ENCODE results near the gene RAB8A. TPM values are rescaled to one million over a fixed set of nuclear protein-coding genes. Genes with fewer than 3 reads are reported as not detected.

The RAB8A gene
- total and polyA plus RNA-seq, 4 donors: 32.2 to 71.4 (median 60.3) TPM

GRCh38 chr19:16088351-16089009 is 23.2 kb upstream of the RAB8A start:
- H3K9ac ChIP-seq (ENCODE audit: insufficient read depth in 1 of 2, low read length in 2 of 2): no peak overlapping the region
- peak; percentile 22 for ATAC-seq (ENCODE audit: insufficient read depth, low FRiP score)
- H3K27me3 ChIP-seq (ENCODE audit: control insufficient read depth in 3 of 3, insufficient read depth in 3 of 3, low read length in 2 of 3): no peaks in the 10 kb centered on the region

GRCh38 chr19:16089010-16089846 is 22.5 kb upstream of the RAB8A start:
- peak overlapping the region in 1 of 2 donors; percentile 68 for H3K27ac ChIP-seq (ENCODE audit: low read depth in 1 of 2, low read length in 1 of 2)
- H3K27me3 ChIP-seq (ENCODE audit: control insufficient read depth in 3 of 3, insufficient read depth in 3 of 3, low read length in 2 of 3): no peaks in the 10 kb centered on the region
- peaks cover 0 to 15% (median 7%) of the 10 kb centered on the region in 5 donors for H3K4me1 ChIP-seq (ENCODE audit: control insufficient read depth in 5 of 5, insufficient read depth in 5 of 5, low read length in 5 of 5)
- 66 to 85% methylated on average over 10 of the region's 10 CpGs for WGBS, 2 donors
- no peak for DNase-seq
- H3K9ac ChIP-seq (ENCODE audit: insufficient read depth in 1 of 2, low read length in 2 of 2): no peak overlapping the region
- no peak for TF ChIP-seq CTCF (IDR thresholded peaks at IDR 0.05; ENCODE audit: control extremely low read depth, extremely low read depth)
- no peak for ATAC-seq (ENCODE audit: insufficient read depth, low FRiP score)
- H3K36me3 ChIP-seq (ENCODE audit: control insufficient read depth in 4 of 4, insufficient read depth in 4 of 4, low read length in 4 of 4): peaks cover 19 to 80% (median 67%) of the 10 kb centered on the region in 4 donors
- H3K4me3 ChIP-seq: no peak overlapping the region
- no peaks in the 10 kb centered on the region for H3K9me3 ChIP-seq (ENCODE audit: control insufficient read depth in 4 of 4, insufficient read depth in 3 of 4, low read length in 3 of 4)

More at GRCh38 chr19:16088351-16089009, 23.2 kb upstream of the RAB8A start:
- no peak for TF ChIP-seq CTCF (IDR thresholded peaks at IDR 0.05; ENCODE audit: control extremely low read depth, extremely low read depth)
- no peak overlapping the region for H3K4me3 ChIP-seq
- WGBS, 2 donors: 39 to 67% methylated on average over 17 of the region's 17 CpGs
- peaks cover 0 to 18% (median 7%) of the 10 kb centered on the region in 5 donors for H3K4me1 ChIP-seq (ENCODE audit: control insufficient read depth in 5 of 5, insufficient read depth in 5 of 5, low read length in 5 of 5)
- peak overlapping the region in 1 of 2 donors; percentile 91 for H3K27ac ChIP-seq (ENCODE audit: low read depth in 1 of 2, low read length in 1 of 2)
- peak; percentile 56 to 78 (median 67) for DNase-seq
- no peaks in the 10 kb centered on the region for H3K9me3 ChIP-seq (ENCODE audit: control insufficient read depth in 4 of 4, insufficient read depth in 3 of 4, low read length in 3 of 4)
- H3K36me3 ChIP-seq (ENCODE audit: control insufficient read depth in 4 of 4, insufficient read depth in 4 of 4, low read length in 4 of 4): peaks cover 22 to 83% (median 67%) of the 10 kb centered on the region in 4 donors

- DNase-seq (no peak), ATAC-seq (ENCODE audit: insufficient read depth, low FRiP score) (no peak)
- peaks cover 0 to 13% (median 7%) of the 10 kb centered on the region in 5 donors for H3K4me1 ChIP-seq (ENCODE audit: control insufficient read depth in 5 of 5, insufficient read depth in 5 of 5, low read length in 5 of 5)
- H3K9me3 ChIP-seq (ENCODE audit: control insufficient read depth in 4 of 4, insufficient read depth in 3 of 4, low read length in 3 of 4): no peaks in the 10 kb centered on the region
- no peak for TF ChIP-seq CTCF (IDR thresholded peaks at IDR 0.05; ENCODE audit: control extremely low read depth, extremely low read depth)
- no peak overlapping the region for H3K4me3 ChIP-seq
- peaks cover 16 to 76% (median 67%) of the 10 kb centered on the region in 4 donors for H3K36me3 ChIP-seq (ENCODE audit: control insufficient read depth in 4 of 4, insufficient read depth in 4 of 4, low read length in 4 of 4)
- 94% methylated on average over 13 of the region's 13 CpGs for WGBS, 2 donors
- H3K9ac ChIP-seq (ENCODE audit: insufficient read depth in 1 of 2, low read length in 2 of 2): no peak overlapping the region
- H3K27ac ChIP-seq (ENCODE audit: low read depth in 1 of 2, low read length in 1 of 2): no peak overlapping the region
- no peaks in the 10 kb centered on the region for H3K27me3 ChIP-seq (ENCODE audit: control insufficient read depth in 3 of 3, insufficient read depth in 3 of 3, low read length in 2 of 3)
Measured at GRCh38 chr19:16091546-16092475, 19.9 kb upstream of the RAB8A start.
